GM18907 (cell line): Measurements from ENCODE around the gene AADACL2.

Experiments
- ATAC-seq: cut with Tn5 transposase; IDR thresholded peaks from one replicate; pipeline ENCODE4 v1.9.1; 2021; ENCODE audit warnings: mild to moderate bottlenecking, moderate library complexity; ENCODE audit not compliant: unreplicated experiment

AADACL2 gene

GRCh38 chr3:151798466-151798865, 64.7 kb downstream of the AADACL2 start:
- no peak for ATAC-seq

GRCh38 chr3:151800431-151800830, 66.7 kb downstream of the AADACL2 start:
- no peak for ATAC-seq

- ATAC-seq = no peak
Observed at GRCh38 chr3:151804267-151804666, 70.5 kb downstream of the AADACL2 start.

- no peak for ATAC-seq
Observed at GRCh38 chr3:151806838-151807237, 73.1 kb downstream of the AADACL2 start.
